Stimulated activated CD4-positive, alpha-beta T cell treated with anti-CD3 and anti-CD28 coated beads, Interleukin-2, amount 100 ng/mL, for 24 hours (primary cell): Measurements from ENCODE around the gene RIBC2.
"Not testable (repeated sequence)": the region's sequence is repeated elsewhere in the genome, so short reads cannot be mapped to it uniquely, and the experiment has no call there.

ENCODE experiments used
- DNase-seq, 2 donors: peaks; one replicate each; pipeline ENCODE4 v3.0.0-alpha.2; 2020

RIBC2 gene, protein sequence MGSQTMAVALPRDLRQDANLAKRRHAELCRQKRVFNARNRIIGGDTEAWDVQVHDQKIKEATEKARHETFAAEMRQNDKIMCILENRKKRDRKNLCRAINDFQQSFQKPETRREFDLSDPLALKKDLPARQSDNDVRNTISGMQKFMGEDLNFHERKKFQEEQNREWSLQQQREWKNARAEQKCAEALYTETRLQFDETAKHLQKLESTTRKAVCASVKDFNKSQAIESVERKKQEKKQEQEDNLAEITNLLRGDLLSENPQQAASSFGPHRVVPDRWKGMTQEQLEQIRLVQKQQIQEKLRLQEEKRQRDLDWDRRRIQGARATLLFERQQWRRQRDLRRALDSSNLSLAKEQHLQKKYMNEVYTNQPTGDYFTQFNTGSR

DNA sequence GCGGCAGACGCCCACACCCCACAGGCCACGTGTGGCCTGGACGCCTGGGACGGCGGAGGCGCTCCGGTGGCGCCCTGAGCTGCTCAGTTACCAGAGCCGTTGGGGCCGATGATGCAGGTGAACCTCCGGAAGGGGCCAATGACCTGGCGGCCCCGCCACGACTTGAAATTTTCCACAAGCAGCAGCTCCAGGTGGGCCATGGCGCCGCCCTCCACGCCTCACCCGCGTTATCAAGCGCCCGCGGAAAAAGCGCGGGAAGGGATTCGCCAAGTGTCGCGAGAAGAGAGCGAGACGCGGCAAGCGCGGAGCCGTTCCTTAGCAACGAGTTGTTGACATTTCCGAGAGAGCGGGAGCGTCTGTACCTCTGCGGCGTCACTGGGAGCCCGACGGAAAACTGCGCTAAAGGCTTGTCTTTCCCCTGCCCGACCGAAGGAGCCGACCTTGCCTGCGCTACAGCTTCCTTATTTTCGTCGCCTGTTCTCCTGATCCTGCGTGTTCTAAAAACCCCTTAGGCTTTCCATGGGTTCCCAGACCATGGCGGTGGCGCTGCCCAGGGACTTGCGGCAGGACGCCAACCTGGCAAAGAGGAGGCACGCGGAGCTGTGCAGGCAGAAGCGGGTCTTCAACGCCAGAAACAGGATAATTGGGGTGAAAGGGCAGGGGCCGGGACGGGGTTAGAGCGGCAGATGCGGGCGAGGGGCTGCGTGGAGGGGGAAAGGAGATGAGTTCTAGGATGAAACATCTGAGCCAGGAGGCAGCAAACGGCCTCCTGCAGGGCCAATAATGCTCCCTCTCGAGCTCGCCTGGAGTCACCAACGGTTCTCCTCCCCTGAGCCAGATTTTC lies at the start of gene RIBC2, which contains the start of gene SMC1B:
Gene RIBC2, plus strand, starts transcription at position 326 of the 844 bp plus-strand sequence. Its CDS starts 194 bp downstream, at position 520.
Gene SMC1B, minus strand, starts transcription at position 232 of the 844 bp plus-strand sequence. Its CDS starts 32 bp downstream, at position 200.
- peak; percentile 82 to 90 for DNase-seq

DNA sequence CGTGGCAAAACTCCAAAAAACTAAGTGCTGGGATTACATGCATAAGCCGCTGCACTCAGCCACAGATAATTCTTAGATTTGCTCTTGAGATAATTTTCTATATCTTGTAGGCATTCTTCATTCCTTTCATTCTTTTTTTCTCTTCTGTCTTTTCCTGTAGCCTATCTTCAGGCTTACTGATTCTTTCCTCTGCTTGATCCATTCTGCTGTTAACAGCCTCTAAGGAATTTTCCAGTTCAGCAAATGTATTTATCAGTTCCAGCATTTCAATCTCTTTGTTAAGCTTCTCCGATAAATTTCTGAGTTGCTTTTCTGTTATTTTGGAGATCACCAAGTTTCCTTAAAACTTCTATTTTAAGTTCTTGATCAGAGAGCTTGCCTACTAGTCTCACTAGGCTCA lies 46.8 kb upstream of the RIBC2 start:
- no peak for DNase-seq

DNA sequence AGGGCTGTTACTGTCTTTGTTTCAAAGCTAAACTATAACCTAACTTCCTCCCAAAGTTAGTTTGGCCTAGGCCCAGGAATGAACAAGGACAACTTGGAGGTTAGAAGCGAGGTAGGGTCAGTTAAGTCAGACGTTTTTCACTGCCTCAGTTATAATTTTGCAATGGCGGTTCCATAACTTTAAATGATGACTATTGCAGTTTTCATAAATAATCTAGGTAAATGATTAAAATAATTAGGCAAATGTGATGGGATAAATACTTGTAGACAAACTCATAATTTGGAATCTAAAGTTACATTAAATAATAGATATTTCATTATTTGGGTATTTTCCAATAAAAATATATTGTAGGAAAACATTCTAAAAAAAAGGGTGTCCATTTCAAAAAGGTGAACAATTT lies 39.9 kb upstream of the RIBC2 start:
- not testable (repeated sequence) for DNase-seq

DNA sequence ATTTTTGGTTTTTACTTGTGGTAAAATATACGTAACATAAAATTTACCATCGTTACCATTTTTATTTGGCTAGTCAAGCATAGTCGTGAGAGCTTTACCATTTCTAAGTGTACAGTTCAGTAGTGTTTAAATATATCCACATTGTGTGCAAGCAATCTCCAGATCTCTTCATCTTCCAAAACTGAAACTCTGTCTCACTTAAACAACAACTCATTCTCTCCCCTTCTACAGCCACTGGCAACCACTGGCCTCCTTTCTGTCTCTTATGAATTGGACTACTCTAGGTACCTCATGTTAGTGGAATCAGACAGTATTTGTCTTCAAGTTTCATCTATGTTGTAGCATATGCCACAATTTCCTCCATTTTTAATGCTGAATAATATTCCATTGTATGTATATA lies 37.5 kb upstream of the RIBC2 start:
- no peak for DNase-seq

DNA sequence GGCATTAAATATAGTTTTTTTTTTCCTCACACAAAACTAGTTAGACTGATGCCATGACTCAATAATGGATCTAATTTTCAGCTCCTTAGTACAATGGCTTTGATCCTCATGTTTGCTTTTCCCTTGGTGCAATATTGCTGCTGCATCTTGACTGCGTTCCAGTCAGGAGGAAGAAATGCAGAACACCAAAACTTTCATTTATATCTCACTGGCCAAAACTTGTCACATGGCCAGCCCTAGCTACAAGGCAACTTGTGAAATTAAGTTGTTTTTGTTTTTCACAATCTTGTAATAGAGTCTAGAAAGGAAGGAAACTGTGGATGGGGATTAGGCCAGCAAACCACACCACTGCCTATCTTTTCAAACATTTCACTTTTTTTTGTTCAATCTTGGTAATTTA lies 36.8 kb upstream of the RIBC2 start:
- no peak for DNase-seq

DNA sequence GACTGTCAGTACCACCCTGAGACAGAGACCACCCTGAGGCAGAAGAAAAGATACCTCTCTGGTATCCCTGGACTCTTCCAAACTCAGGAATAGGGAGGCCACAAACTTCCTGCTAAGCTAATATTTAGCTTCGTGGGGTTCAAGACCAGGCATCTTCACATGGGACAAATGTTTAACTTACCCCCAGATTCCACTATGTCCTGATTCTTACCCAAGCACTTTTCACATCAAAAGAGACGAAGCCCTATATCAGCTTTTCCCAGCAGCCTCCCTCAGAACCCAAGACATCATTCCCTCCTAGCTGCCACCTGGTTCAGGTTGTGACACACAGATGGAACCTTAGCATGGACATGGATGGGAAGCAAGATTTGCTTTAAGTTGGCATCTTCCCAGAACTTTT lies 32.1 kb upstream of the RIBC2 start:
- DNase-seq = no peak

DNA sequence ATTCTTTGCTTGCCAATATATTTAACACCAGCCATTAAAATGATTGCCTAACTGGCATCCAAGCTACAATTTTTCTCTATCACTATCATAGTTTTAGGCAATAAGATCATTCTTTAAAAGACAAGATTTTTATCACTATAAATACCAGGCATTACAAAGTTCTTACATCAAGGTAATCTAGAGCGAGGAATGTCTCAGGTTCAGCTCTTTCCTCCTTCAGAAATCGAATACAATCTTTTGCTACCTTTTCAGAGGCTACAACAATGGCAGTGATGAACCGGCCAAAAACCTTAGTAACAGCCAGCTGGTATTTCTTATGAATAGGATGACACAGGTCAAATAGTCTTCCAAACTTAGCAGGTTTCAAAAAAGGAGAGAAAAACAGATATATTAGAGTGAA lies 23.9 kb upstream of the RIBC2 start:
- DNase-seq = no peak

DNA sequence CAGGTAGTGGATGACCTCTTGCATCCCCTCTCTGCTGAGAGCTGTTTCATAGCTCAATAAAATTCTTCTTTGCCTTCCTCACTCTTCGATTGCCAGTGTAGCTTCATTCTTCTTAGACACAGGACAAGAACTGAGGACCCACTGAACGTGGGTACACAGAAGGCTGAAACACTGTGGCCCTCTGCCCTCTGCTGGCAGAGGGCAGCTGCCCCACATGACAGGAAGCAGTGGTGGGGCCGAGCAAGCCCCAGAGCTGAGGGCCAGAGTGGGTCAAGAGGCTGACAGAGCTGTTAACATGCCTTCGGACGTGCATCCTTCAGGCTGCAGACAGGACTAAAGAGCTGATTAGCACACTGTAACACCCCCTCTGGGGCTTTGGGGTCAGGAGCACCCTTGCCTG lies 15.7 kb upstream of the RIBC2 start:
- DNase-seq = no peak

DNA sequence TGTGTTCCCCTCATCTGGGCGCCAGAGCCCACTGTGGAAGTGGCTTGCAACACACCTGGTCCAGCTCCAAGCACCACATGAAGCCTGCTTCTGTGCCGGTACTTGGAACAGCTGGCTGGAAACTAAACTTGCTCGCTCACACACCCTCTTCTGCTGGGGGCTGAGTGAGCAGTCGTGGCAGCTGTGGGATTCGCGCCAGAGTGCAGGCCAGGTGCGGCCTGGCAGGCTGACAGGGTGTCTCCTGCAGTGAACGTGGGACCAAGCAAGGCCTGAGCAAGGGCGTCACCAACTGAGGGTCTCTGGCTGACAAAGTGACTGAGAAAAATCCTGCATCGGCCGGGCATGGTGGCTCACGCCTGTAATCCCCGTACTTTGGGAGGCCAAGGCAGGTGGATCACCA lies 15.3 kb upstream of the RIBC2 start:
- DNase-seq = no peak

DNA sequence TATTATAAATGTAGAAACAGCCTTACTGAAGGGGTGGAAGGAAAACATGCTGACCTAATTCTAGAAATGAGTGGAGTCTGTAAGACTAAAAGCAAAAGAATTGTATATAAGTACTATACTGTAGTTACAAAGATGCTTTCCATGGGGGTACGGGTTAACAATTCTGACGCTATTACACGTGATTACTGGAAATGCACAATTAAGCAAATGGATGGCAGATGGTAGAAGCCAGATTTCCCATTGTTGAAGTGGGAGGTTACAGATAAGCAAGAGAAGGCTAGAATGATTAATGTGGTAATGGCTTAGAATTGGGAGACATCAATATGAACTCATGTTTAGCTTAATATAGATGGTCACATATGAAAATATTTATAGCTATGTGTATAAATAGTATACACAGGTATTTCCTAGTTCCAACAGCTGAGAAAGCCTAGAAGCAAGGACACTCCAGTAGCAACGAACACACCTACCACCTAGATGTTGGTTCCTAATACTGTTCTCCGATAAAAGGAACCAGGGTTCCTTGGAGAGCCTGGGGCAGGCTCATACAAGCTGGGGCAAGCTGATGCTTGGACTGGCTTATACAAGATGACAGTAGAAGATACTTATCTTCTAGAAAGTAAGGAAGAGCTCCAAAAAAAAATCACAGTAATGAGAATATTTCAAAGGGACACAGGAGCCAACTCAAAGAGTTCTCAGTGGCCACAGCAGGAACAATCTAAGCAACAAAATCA lies 13.6 kb upstream of the RIBC2 start:
- DNase-seq = no peak

DNA sequence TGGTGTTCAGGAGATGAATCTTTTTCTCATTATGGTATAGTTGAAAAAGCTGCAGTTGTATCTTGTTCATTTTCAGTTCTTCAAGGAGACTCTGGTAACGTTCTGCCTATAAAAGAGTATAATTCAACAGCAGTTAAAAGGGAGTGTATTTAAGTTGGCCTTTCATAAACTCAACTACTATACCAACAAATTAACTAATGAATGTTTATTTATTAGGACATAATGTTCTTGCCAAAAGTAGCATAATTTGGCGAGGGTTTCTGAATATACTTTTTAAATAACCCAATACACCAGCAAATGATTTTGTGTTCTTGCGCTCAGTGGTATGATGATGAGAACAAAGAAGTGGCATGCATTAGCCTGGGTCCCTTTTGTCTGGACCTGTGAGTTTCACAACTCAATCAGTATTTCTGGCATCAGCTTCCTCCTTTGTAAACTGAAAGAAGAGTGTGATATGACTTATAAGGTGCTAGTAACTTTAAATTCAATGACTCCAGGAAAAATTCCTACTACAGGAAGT lies 11.0 kb upstream of the RIBC2 start:
- DNase-seq = no peak

DNA sequence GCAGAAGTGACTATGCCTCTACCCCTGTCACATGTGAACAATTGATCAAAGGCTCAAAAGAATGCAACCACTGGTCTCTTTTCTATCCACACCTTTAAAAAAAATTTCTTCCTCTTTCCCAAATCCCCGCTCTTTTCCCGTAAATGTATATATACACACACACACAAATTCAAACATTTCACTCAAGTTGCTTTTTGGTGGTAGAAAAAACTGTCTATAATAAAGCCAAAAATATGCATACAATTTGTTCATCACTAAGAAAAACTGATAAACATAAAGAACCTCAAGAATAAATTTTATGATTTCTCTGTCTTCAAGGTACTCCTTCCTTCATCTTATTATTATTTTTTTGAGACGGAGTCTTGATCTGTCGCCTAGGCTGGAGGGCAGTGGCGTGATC lies 5.7 kb upstream of the RIBC2 start:
- no peak for DNase-seq

DNA sequence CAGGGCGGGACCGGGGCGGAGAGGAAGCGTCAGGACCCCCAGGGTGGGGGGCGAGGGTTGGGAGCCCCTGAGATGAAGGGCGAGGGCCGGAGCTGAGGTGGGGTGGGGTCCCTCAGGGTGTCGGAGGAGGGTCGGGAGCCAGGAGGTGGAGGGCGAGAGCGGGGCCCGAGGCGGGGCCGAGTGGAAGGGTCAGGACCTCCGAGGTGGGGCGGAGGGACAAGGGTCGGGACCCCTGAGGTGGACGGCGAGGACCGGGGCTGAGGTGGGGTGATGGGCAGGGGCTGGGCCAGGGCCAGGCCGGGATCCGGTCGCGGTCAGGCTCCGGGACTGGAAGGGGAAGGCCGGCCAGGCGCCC lies 503 bp upstream of the RIBC2 start:
- no peak for DNase-seq

DNA sequence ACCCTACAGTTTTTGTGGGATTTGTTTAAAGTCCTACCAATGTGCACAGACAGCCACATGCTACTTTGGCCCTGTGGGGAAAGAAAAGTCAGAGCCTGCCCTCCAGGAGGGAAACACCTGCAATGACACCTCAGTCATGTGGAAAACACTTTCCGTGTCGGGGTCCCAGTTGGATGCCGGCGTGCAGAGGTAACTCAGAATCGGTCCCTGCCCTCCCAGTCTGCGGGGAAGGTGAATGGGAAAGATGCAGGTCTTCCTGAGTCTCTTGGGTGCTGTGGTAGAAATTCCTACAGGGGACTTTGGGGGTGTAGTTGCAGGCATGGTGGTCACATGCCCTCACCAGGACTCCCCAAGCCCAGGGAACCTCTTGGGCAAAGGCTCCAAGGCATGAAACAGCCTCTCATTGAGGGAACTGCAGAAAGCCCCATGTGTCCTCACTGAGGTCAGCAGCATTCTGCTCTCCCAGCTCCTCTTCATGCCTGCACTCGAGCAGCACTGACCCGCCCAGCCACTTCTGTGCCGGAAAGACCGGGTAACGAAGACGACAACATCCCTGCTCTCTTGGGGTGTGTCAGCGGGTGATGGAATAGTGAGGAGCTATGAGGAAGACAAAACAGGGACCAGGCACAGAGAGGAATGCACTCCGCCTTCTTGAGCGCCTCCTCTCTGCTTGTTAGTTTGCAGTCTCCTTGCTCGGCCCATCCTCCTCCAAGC lies 4.7 kb downstream of the RIBC2 start:
- no peak for DNase-seq

DNA sequence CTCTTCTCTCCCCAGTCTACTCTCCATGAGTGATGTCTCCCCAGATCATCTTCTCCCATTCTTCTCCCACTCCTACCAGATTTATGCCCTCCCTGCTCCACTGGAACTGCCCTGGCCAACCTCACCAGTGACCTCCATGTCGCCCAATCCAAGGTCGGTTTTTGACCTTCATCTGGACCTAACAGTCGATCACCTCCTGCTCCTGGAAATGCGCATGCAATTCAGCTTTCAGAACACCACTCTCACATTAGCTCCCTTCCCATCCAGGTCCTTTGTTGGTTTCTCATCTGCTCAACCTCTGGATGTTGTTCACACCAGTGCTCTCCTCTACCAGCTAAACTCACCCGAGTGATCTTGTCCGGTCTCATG lies 5.3 kb downstream of the RIBC2 start:
- no peak for DNase-seq

DNA sequence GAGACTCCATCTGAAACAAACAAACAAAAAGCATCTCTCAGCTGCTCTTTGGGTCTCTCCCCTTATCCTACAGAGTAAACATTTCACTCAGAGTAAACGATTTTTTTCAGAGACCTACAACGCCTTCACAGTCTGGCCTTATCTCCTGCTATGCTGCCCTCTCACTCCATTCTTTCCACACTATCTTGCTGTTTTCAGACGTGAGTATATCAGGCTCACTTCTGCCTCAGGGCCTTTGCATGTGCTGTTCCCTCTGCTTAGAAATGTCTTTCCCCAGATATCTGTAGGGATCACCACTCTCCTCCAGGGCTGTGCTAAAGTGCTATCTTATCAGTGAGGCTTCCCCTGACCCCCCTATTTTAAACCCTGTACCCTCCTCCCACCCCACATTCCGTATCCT lies 6.5 kb downstream of the RIBC2 start:
- DNase-seq = no peak

DNA sequence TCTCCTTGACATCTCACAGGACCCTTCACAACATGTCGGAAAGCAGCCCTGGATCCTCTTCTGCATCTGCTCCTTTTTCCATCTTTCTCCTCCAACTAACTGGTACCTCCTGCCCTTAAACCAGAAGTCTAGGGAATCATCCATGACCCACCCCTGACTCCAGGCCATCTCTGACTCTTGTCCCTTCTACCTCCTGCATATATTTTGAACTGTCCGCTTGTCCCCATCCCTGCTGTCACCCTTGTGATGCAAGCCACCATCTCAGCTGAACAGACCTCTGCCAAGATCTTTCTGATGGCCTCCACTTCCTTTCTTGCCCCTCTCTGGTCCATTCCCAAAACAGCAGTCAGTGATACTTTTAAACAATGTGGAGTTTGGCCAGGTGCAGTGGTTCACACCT lies 7.0 kb downstream of the RIBC2 start:
- DNase-seq = no peak

DNA sequence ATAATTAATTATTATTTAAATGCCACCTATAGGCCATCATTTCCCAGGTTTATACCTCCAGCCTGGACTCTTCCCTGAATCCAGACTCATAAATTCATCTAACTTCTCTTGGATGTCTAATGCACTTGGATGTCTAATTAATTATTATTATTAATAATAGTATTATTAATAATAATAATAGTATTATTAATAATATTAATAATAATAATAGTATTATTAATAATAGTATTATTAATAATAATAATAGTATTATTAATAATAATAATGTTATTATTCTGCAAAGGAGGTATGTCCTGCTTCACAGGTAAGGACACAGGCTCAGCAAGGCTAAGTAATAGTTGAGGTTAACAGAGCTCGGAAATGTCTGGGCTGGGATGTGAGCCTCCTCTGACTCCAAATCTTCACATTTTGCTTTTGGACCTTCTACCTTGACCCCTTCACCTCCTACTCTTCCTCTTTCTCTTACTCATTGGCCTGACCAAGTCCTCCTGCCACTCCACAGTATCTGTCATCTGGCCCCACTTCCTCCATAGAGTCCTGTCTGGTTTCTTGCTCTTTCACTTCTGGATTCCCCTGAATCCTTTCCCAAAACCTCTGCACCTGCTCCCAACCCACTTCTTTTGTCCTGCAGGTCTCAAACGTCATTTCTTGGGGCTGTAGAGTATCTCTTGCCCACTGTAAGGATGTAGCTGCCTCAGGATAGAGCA lies 8.0 kb downstream of the RIBC2 start:
- DNase-seq = no peak

DNA sequence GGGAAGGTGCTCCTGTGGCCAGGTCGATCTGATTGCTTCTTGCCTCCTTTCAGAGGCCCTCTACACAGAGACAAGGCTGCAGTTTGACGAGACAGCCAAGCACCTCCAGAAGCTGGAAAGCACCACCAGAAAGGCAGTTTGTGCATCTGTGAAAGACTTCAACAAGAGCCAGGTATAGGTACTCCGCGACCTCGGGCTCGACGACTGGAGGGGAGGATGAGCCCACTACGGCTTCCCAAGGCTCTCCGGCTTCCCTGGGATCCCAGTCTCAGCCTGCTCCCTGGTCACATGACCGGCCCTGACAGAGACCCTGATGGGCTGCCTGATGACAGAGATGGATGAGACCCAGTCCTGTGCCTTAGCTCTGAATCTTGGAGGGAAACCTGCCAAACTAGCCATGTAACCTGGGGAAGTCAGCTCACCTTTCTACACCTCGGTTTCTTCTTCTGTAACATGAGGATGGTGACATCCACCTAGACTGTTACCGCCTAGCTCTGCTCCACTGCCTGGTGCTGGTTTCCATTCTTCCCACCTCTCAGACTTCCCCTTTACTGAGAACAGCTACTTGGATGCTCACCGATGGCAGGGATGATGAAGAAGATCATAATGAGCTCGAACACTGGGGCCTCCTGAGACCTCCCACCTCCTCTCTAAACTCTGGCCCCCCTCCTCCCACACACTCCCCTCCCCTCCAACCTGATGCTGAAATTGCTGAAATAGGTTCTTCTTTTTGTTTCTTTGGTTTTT lies 8.9 kb downstream of the RIBC2 start:
- DNase-seq = no peak

DNA sequence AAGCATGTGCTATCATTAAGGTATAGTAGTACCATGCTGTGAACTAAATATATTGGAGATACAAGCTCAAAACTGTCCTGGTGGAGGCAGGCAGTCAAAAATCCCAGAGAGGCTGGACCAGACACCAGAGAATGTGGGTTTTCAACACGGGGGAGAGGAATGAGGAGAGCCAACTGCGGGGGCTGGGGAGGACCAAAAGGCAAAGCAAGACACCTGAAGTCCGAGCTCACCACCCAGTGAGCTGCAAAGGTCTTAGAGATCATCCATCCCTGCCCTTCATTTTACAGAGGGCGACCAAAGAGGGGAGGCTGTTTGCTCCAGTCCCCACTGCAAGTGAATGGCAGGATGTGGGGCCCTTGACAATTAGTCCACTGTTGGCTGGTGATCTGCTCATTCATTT lies 10.0 kb downstream of the RIBC2 start:
- no peak for DNase-seq

DNA sequence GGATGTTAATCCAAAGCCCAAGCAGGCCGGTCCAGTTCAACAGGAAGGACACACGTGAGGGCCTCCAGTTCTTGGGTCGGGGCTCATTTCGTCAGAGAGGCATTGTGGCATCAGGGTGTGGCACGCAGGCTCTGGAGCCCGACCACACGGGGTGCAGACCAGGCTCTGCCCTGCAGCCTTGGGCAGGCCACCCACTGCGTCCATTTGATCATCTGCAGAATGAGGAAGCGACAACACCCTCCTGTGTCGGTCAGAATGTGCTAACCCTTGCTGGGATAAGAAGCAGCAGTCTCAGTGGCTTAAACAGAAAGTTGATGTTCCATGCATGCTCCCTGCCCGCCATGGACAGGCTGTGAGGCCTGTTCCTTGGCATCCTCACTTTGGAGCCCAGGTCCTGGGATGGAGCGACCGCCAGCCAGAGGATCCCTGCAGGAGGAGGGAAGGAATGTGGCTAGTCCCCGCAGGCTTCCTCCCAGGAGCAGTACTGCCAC lies 10.8 kb downstream of the RIBC2 start:
- no peak for DNase-seq
